MCF 10A (cell line): Measurements from ENCODE around the gene CKB. TPM values are rescaled to one million over a fixed set of nuclear protein-coding genes. Genes with fewer than 3 reads are reported as not detected.

Source experiments
- Bru-seq: library from RNA; stranded (reverse); fragments of 400-500 nt; gene quantifications from one replicate; lab custom pipeline; 2021; lab: Mats Ljungman, UMichigan
- BruChase-seq, 2 experiments: library from RNA; stranded (reverse); fragments of 400-500 nt; gene quantifications; one replicate each; lab custom pipeline; 2021; lab: Mats Ljungman, UMichigan
- BruUV-seq: library from RNA; stranded (reverse); fragments of 400-500 nt; replicated peaks from 2 replicates; lab custom pipeline; 2021; lab: Mats Ljungman, UMichigan
- CTCF ChIA-PET: fragments of 300-600 bp; sonication (Branson Sonifier 250); formaldehyde crosslinking; extraction: SDS; loops from one replicate; lab custom pipeline; 2021; ENCODE audit warnings: antibody characterized with exemption, inconsistent platforms; lab: Yijun Ruan, JAX
- POLR2A ChIA-PET: fragments of 300-600, 350-650 bp; sonication (Branson Sonifier 250); formaldehyde crosslinking; extraction: SDS; loops from one replicate; lab custom pipeline; 2020; ENCODE audit warnings: antibody characterized with exemption, inconsistent platforms; lab: Yijun Ruan, JAX
- DNase-seq: peaks from one replicate; pipeline ENCODE4 v3.0.0-alpha.2; 2018; ENCODE audit not compliant: unreplicated experiment
- H3K27ac Mint-ChIP-seq: one replicate; pipeline ENCODE4 v1.8.0; 2022; ENCODE audit warnings: mild to moderate bottlenecking, low read depth, mixed read lengths; ENCODE audit not compliant: unreplicated experiment
- H3K27me3 Mint-ChIP-seq: one replicate; pipeline ENCODE4 v1.8.0; 2022; ENCODE audit warnings: mixed read lengths; ENCODE audit not compliant: insufficient read depth, unreplicated experiment
- H3K36me3 Mint-ChIP-seq: one replicate; pipeline ENCODE4 v1.8.0; 2022; ENCODE audit warnings: mild to moderate bottlenecking, moderate library complexity, mixed read lengths; ENCODE audit not compliant: insufficient read depth, unreplicated experiment
- H3K4me1 Mint-ChIP-seq: one replicate; pipeline ENCODE4 v1.8.0; 2022; ENCODE audit warnings: mixed read lengths; ENCODE audit not compliant: insufficient read depth, unreplicated experiment
- H3K4me3 Mint-ChIP-seq: one replicate; pipeline ENCODE4 v1.8.0; 2022; ENCODE audit warnings: mild to moderate bottlenecking, moderate library complexity, mixed read lengths; ENCODE audit not compliant: unreplicated experiment
- H3K9me3 Mint-ChIP-seq: one replicate; pipeline ENCODE4 v1.8.0; 2022; ENCODE audit warnings: mixed read lengths; ENCODE audit not compliant: unreplicated experiment
- intact Hi-C: fragments of 100-400 bp; cut with micrococcal nuclease; formaldehyde crosslinking; loops from 2 replicates; pipeline ENCODE4 v1.14.1; 2022
- long read RNA-seq: library from polyadenylated mRNA; stranded (forward); transcript quantifications from one replicate; pipeline ENCODE4 v2.0.0, GENCODE V29; 2022
- total RNA-seq: library from RNA; stranded (reverse); gene quantifications from 2 replicates; pipeline ENCODE4 v1.2.3, GENCODE V29; 2022
- TF ChIP-seq, protein P1 (sequence below): fragments of 200-600 bp; IDR thresholded peaks from one replicate; pipeline ENCODE4 v1.8.0; 2022; ENCODE audit warnings: antibody characterized with exemption, mild to moderate bottlenecking; ENCODE audit not compliant: unreplicated experiment

The CKB gene
- total RNA-seq (5.7 and 8.5 TPM in 2 replicates), Bru-seq, nascent RNA (percentile 22 among the genes with signal in this experiment), BruChase-seq, experiment 1, labeled RNA remaining after a 6-hour chase (percentile 40 among the genes with signal in this experiment), BruChase-seq, experiment 2, labeled RNA remaining after a 2-hour chase (percentile 32 among the genes with signal in this experiment)
- long read RNA-seq, transcript CKB-202 (4 exons, 1,170 nt): major isoform, 5 of 10 reads
- long read RNA-seq, partial matches to known transcripts: 1 of 10 reads
- long read RNA-seq, other reads (novel, unspliced or antisense): 0 of 10 reads

GRCh38 chr14:103522649-103523574, at the start of gene CKB:
TSS of gene CKB (minus strand) at chr14:103522830. CDS start at chr14:103522493, 337 bp downstream.
- no TSS peak for BruUV-seq

DNA sequence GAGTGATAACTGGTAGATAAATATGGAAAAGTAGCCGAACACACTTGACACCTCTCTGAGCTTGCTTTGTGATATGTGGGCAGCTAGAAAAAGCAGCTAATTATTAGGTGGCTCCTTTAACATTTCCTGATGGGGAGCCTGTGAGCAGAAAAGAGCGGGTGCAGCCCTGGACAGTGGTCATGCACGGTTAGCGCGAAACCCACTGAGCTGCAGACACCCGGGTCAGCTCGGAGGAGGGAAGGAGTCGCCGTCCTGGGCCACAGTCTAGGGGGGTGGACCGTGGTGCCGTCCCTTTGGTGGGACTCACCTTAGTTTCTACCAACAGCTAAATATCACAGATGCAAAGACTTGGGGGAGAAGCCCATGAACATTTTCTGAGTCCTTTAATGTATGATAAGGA, 46.8 kb upstream of the CKB start:
- H3K9me3 Mint-ChIP-seq: no peaks in the 10 kb centered on the region
- DNase-seq: no peak
- TF ChIP-seq, protein P1, sequence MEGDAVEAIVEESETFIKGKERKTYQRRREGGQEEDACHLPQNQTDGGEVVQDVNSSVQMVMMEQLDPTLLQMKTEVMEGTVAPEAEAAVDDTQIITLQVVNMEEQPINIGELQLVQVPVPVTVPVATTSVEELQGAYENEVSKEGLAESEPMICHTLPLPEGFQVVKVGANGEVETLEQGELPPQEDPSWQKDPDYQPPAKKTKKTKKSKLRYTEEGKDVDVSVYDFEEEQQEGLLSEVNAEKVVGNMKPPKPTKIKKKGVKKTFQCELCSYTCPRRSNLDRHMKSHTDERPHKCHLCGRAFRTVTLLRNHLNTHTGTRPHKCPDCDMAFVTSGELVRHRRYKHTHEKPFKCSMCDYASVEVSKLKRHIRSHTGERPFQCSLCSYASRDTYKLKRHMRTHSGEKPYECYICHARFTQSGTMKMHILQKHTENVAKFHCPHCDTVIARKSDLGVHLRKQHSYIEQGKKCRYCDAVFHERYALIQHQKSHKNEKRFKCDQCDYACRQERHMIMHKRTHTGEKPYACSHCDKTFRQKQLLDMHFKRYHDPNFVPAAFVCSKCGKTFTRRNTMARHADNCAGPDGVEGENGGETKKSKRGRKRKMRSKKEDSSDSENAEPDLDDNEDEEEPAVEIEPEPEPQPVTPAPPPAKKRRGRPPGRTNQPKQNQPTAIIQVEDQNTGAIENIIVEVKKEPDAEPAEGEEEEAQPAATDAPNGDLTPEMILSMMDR: no peak
- H3K27ac Mint-ChIP-seq: no peak overlapping the region
- H3K4me3 Mint-ChIP-seq: no peak overlapping the region
- intact Hi-C loops: no loop called here
- H3K4me1 Mint-ChIP-seq: no peaks in the 10 kb centered on the region
- POLR2A ChIA-PET: no interaction called here
- CTCF ChIA-PET: no interaction called here
- no TSS peak for BruUV-seq
- peaks cover 36% of the 10 kb centered on the region for H3K36me3 Mint-ChIP-seq
- H3K27me3 Mint-ChIP-seq: no peaks in the 10 kb centered on the region

More at GRCh38 chr14:103522649-103523574, at the start of gene CKB:
- intact Hi-C loops: no loop called here
- Mint-ChIP-seq H3K27ac (no peak within 1 kb of the TSS), H3K9me3 (no peaks in the 10 kb centered on the region), H3K4me1 (peaks cover 22% of the 10 kb centered on the region), H3K27me3 (no peaks in the 10 kb centered on the region), H3K4me3 (peak within 1 kb of the TSS; percentile 70), H3K36me3 (peaks cover 6% of the 10 kb centered on the region)
- CTCF ChIA-PET: interaction anchor here (0.5 to 0.7 kb wide), 2 partner anchors 23 to 130 kb away, joined by 3 read pairs; no protein-coding TSS in a partner anchor
- POLR2A ChIA-PET: interaction anchor here (1.0 kb wide), 1 partner anchor 18 kb away, joined by 3 read pairs; no protein-coding TSS in a partner anchor
- DNase-seq: no peak
- TF ChIP-seq, protein P1: no peak

DNA sequence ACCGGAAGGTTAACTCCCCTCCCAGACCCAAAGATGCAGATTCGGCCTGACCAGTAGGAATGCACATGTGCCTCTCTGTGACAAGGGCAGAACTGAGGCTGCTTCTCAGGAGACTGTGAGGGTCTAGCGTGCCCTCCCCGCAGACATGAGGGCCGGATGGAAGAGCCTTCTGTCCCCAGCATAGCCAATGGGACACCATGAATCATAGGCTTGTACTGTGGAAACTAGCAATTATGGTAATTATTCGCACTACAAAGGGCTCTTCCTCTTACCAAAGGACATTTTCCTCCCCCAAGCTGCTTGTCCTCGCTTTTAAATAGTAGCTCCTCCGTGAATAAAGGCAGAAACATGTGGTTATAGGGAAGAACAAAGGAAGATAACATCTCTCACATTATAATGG, 46.3 kb upstream of the CKB start:
- POLR2A ChIA-PET: no interaction called here
- BruUV-seq: no TSS peak
- Mint-ChIP-seq H3K27me3 (no peaks in the 10 kb centered on the region), H3K27ac (no peak overlapping the region), H3K36me3 (peaks cover 32% of the 10 kb centered on the region), H3K4me1 (no peaks in the 10 kb centered on the region), H3K9me3 (no peaks in the 10 kb centered on the region), H3K4me3 (no peak overlapping the region)
- intact Hi-C loops: no loop called here
- DNase-seq: no peak
- CTCF ChIA-PET: interaction anchor here (0.6 kb wide), 2 partner anchors 198 to 376 kb away, joined by 3 to 5 read pairs; no protein-coding TSS in a partner anchor
- TF ChIP-seq, protein P1: no peak
